HCT116 (cell line): ENCODE data around the gene FBLL1.
A peak's percentile ranks its signal among the peaks of the same experiment; 100 is the strongest.

ENCODE experiments used
- EZH2 ChIP-seq: fragments of 200-600 bp; sonication (generic); IDR thresholded peaks from 2 replicates; pipeline ENCODE4 v1.6.1; 2017; ENCODE audit warnings: antibody characterized with exemption, mixed run types
- POLR2A ChIP-seq: IDR thresholded peaks from 2 replicates; pipeline ENCODE4 v1.7.0; 2011; ENCODE audit warnings: borderline replicate concordance; ENCODE audit not compliant: insufficient read depth, insufficient read length; ENCODE audit errors: extremely low read depth
- RAD21 ChIP-seq: IDR thresholded peaks from 2 replicates; pipeline ENCODE4 v1.6.1; 2012; ENCODE audit warnings: low read depth, mild to moderate bottlenecking
- SIN3A ChIP-seq: IDR thresholded peaks from 2 replicates; pipeline ENCODE4 v1.6.1; 2012; ENCODE audit warnings: low read depth
- SP1 ChIP-seq: IDR thresholded peaks from 2 replicates; pipeline ENCODE4 v1.6.1; 2012; ENCODE audit warnings: low read depth
- TF ChIP-seq, protein P1 (sequence below), 3 experiments: fragments of 200-600 bp in 1 of 3; sonication (generic) in 1 of 3; IDR thresholded peaks in 2 of 3; conservative IDR thresholded peaks in 1 of 3; 2 replicates each; pipeline ENCODE4 v1.5.1; 2012 to 2017; ENCODE audit warnings: low read depth in 2 of 3, low read length in 2 of 3, antibody characterized with exemption in 1 of 3, borderline replicate concordance in 1 of 3, control low read depth in 1 of 3, mild to moderate bottlenecking in 1 of 3, mixed read lengths in 1 of 3, mixed run types in 1 of 3, moderate library complexity in 1 of 3; ENCODE audit not compliant: insufficient read depth in 1 of 3

DNA sequence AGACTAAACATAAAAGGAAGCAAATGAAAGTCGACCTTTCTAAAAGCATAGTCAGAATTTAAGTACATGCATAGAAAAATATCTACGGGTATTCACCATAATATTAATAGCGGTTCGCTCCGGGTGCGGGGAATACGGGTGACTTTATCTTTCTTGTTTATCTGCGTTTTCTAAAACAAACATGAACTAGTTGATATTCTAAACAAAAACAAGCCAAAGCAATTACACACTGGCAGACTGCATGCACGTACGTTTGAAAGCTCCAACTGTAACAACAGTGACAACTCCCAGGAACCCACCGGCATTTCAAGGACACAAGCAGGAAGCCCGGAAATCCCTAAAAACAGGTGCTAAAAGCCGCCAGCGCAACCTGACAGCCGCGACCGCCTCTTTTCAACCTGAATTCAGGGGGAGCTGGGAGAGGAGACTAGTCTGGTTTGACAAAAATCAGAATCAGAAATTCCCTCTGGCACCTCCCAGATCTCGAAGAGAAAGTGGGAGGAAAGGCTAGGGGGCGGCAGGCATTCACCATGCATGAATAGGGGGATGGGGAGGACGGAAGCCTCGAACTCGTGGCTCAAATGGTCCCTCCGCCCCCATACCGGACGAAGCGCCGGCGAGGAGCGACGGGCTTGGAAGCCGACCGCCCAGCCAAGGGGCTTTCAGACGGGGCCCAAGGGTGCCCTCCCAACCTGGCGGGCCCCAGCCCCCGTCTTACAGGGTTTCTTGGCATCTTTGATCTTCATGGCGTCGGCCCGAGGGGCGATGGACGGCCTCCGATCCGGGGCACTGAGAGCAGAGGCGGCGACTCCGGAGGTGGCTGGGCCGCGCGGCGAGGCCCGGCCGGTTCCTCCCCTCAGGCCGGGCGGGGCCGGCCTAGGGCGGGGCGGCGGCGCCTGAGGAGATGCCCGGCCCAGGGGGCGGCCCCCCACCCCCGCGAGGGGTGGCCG lies 49.7 kb downstream of the FBLL1 start, which contains the start of gene PANK3:
- TF ChIP-seq SP1 (no peak), EZH2 (no peak), RAD21 (no peak), POLR2A (peak; percentile 49), SIN3A (peak; percentile 81)
- TF ChIP-seq, protein P1, sequence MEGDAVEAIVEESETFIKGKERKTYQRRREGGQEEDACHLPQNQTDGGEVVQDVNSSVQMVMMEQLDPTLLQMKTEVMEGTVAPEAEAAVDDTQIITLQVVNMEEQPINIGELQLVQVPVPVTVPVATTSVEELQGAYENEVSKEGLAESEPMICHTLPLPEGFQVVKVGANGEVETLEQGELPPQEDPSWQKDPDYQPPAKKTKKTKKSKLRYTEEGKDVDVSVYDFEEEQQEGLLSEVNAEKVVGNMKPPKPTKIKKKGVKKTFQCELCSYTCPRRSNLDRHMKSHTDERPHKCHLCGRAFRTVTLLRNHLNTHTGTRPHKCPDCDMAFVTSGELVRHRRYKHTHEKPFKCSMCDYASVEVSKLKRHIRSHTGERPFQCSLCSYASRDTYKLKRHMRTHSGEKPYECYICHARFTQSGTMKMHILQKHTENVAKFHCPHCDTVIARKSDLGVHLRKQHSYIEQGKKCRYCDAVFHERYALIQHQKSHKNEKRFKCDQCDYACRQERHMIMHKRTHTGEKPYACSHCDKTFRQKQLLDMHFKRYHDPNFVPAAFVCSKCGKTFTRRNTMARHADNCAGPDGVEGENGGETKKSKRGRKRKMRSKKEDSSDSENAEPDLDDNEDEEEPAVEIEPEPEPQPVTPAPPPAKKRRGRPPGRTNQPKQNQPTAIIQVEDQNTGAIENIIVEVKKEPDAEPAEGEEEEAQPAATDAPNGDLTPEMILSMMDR (IDR thresholded peaks at IDR 0.05 in 2 of 3, conservative IDR thresholded peaks at IDR 0.05 in 1 of 3; ENCODE audit: borderline replicate concordance in 1 of 3, insufficient read depth in 1 of 3, low read depth in 2 of 3, low read length in 2 of 3): no peak
